HG03175 (cell line): ENCODE results near the gene ATIC.
A peak's percentile ranks its signal among the peaks of the same experiment; 100 is the strongest.

Experiments
- ATAC-seq: cut with Tn5 transposase; IDR thresholded peaks from one replicate; pipeline ENCODE4 v1.9.1; 2021; ENCODE audit warnings: mild to moderate bottlenecking, moderate library complexity; ENCODE audit not compliant: unreplicated experiment

The ATIC gene

GRCh38 chr2:215311625-215312396 lies at the start of gene ATIC:
Gene ATIC, plus strand, starts transcription at chr2:215312059. Its CDS starts 84 bp downstream, at chr2:215312143.
- peak; percentile 98 for ATAC-seq

- no peak for ATAC-seq
These were observed 49.6 kb upstream of the ATIC start for GRCh38 chr2:215262303-215262702.

GRCh38 chr2:215262741-215263362 lies 49.0 kb upstream of the ATIC start:
- no peak for ATAC-seq

DNA sequence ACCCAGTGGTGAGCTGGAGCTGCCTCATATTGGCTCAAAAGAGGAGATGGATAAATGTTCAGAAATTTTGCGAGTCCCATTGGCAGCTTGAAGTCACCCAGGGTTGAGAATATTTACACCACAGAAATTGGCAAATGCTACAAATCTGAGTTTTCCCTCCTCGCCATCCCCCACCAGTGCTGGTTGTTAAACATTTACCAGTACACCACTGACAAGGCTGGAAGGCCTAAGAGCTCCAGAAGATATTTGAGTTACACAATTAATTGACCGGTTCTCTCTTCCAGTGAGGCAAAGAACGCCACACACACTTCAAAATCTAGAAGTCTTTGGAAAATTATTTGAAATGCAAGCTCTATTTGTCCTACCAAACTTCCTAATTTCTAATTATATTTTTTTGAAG lies 47.5 kb upstream of the ATIC start:
- ATAC-seq, result no peak

DNA sequence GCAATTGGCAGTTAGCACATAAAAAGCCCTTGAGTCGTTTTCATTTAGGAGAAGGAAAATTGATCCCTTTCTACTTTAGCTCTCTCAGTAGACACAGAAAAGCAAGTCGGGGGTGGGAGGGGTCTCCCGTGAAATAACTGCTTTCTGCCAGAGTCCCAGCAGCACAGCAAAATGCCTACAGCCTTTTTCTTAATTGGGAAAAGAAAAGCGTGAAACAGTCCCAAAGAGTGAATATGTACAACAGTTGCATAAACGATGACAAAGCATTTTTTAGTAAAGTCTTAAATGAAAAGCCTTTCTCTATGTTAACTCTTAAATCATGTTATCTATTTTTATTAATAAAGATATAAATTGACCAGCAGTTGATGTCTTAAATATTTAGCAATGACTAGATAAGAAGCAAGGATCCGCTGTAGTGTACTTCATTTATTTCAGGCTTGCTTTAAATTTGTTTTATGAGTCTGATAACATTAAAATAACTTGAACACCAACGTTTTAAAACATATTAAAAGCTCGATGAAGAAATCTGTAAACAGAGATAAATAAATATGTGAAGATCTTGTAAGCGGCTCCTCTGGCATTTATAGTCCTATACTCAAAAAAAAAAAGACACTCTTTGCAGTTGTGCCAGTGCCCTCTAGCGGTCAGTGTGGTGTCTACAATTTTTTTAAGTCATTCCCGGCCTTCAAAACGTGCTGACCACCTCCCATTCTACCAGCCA lies 42.3 kb upstream of the ATIC start:
- ATAC-seq, result peak; percentile 74

- ATAC-seq, result no peak
These were observed 41.8 kb upstream of the ATIC start for GRCh38 chr2:215270118-215270451.

GRCh38 chr2:215271446-215271845 lies 40.4 kb upstream of the ATIC start:
- ATAC-seq, result no peak

GRCh38 chr2:215272918-215273317 lies 38.9 kb upstream of the ATIC start:
- ATAC-seq, result no peak

GRCh38 chr2:215274829-215275228 lies 37.0 kb upstream of the ATIC start:
- ATAC-seq, result no peak

DNA sequence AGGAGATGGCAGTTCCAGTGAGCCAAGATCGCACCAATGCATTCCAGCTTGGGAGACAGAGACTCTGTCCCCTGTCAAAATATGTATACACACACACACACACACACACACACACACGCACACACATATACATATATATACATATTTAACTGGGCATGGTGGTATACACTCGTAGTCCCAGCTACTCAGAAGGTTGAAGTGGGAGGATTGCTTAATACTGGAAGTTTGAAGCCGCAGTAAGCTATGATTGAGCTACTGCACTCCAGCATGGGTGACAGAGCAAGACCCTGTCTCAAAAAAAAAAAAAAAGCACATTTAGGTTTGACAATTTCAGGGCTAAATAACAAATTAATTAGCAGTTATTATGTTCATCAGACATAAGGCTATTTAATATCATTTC lies 36.0 kb upstream of the ATIC start:
- no peak for ATAC-seq

GRCh38 chr2:215277944-215278343 lies 33.9 kb upstream of the ATIC start:
- ATAC-seq, result no peak

- ATAC-seq, result no peak
These were observed 31.5 kb upstream of the ATIC start for GRCh38 chr2:215280326-215280725.

DNA sequence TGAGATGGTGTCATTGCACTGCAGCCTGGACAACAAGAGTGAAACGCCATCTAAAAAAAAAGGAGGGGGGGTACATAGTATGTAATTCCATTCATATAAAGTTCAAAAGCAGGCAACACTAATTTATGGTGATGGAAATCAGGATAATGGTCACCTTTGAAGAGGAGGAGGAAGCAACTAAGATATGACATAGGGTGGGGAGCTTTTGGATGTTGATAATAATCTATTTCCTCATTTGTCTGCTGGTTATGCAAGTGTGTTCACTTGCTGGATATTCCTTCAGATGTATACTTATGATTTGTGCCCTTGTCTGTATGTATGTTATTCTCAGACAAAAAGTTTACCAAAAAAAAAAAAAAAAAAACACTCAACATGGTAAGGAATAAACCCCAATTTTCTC lies 28.6 kb upstream of the ATIC start:
- no peak for ATAC-seq

DNA sequence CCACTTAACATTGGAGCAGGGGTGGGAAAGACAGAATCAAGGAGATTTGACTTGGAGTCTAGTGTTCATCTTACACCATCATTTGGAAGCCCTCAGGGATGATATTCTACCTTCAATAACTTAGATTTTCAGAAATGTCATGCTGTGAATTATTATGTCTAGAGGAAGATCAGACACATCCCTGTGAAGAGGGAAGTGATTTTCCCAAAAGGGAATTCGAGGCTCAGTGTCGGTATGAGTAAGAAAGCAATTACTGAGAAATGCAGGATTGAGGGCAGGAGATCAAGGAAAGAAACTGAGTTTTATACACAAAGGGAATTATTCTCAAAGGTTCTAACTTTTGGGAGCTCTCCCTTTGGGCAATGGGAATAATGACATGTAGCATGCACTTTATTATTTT lies 25.6 kb upstream of the ATIC start:
- ATAC-seq, result no peak

DNA sequence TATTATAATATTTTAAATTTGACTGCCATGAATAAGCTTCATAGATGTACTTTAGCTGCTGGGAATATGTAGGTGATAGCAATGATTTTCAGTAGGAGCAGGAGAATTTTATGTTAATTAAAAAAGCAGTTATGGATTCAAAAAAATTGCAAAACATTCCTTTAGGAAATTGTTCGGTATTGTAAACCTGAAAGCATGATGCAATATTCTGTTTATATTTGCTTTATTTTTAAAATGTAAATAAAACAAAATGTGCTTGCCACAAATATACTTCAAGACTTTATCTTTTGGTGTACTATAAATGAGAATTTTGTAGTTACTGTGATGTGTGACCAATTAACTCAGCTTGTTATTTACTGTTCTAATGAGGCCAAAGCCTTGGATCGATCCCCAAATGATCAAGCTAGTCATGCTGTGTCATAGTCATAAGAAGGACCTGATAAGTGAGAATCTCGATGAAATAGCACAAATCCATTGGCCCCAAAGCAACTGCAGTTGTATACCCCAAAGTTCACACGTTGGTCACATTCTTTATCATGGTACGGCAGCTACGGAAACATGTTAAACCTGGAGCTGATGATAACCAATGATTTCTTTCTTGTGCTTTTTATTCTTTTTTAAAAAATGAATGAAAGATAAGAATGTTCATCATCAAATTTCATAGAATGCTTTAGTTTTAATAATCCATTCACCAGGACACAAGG lies 23.6 kb upstream of the ATIC start:
- no peak for ATAC-seq

GRCh38 chr2:215290980-215291599 lies 20.8 kb upstream of the ATIC start:
- no peak for ATAC-seq

- no peak for ATAC-seq
These were observed 18.0 kb upstream of the ATIC start for GRCh38 chr2:215293879-215294278.

DNA sequence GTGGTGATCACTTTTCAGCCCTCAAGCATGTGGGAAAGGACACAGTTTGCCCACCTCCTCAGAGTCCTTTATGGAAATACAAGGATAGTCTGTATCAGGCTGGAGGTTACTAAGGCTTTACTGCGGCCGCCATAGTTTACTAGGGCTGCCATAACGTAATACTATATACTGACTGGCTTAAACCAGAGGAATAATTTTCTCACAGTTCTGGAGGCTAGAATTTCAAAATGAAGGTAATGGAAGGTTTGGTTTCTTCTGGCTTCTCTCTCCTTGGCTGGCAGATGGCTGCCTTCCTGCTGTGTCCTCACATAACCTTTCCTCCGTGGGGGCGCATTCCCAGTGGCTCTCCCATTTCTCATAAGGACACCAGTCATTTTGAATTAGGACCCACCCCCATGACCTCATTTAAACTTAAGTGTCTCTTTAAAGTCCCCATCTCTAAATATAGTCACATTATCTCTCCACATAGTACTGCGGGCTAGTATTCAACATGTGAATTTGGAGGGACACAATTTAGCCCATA lies 12.5 kb upstream of the ATIC start:
- ATAC-seq, result no peak

- ATAC-seq, result no peak
These were observed 9.9 kb upstream of the ATIC start for GRCh38 chr2:215301994-215302393.

- peak; percentile 30 for ATAC-seq
These were observed 617 bp upstream of the ATIC start for GRCh38 chr2:215311259-215311624.

DNA sequence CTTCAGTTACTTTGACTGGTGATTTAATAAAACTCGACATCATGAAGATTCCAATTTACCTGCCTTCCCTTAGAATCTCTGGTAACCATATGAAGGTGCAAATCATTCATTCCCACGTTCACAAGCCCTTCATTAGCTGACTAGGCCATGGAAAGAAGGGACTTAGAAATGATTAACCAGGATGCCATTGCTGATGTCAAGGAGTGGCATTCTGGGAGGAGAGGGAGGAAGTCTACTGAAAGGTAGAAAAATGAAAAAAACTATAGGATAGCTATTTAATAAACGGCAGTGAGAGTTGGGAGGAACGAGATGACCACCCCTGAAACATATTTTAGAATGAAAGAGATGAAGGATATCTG lies 1.4 kb downstream of the ATIC start:
- ATAC-seq, result no peak
